Omental fat pad (tissue), 4 donors: Measurements from ENCODE around the gene MAPK1IP1L. TPM values are rescaled to one million over a fixed set of nuclear protein-coding genes. Genes with fewer than 3 reads are reported as not detected.

Source experiments
- ATAC-seq: fragments of 150-250 bp; one replicate; pipeline ENCODE4 v1.9.1; 2016; ENCODE audit warnings: mild to moderate bottlenecking, moderate library complexity; ENCODE audit not compliant: low FRiP score
- DNase-seq: peaks from one replicate; pipeline ENCODE4 v3.0.0-alpha.2; 2019; ENCODE audit warnings: low spot score
- total RNA-seq, 4 donors: library from RNA; depleted of rRNA; stranded (reverse); fragments of >200 nt; gene quantifications; one replicate each; pipeline ENCODE4 v1.1.0, GENCODE V29; 2016
- TF ChIP-seq, protein P1 (sequence below), 3 donors: fragments of 450-650 bp; IDR thresholded peaks; one replicate each; pipeline ENCODE4 v1.5.1; 2016 to 2017; ENCODE audit warnings: antibody characterized with exemption in 3 of 3, mild to moderate bottlenecking in 3 of 3, moderate library complexity in 2 of 3

The MAPK1IP1L gene
- total RNA-seq, 4 donors from 2014 or later: 32.5 to 81.3 (median 68.8) TPM

DNA sequence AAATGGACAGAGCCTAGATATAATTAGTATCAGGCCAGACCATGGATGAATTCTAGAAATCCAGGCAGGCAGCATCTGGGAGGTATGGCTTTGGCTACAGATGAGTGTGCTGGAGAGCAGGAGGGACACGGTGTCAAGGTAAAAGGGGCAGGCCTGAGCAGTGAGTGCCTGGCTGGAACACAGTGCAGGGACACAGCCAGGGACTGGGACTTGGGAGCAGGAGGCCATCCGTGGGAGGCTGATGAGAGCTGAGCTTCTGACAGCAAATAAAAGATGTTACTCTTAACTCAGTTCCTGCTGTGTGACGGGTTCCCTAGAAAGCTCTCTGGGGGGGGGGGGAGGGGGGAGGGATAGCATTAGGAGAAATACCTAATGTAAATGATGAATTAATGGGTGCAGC, 64.0 kb downstream of the MAPK1IP1L start:
- no peak for DNase-seq
- TF ChIP-seq, protein P1, sequence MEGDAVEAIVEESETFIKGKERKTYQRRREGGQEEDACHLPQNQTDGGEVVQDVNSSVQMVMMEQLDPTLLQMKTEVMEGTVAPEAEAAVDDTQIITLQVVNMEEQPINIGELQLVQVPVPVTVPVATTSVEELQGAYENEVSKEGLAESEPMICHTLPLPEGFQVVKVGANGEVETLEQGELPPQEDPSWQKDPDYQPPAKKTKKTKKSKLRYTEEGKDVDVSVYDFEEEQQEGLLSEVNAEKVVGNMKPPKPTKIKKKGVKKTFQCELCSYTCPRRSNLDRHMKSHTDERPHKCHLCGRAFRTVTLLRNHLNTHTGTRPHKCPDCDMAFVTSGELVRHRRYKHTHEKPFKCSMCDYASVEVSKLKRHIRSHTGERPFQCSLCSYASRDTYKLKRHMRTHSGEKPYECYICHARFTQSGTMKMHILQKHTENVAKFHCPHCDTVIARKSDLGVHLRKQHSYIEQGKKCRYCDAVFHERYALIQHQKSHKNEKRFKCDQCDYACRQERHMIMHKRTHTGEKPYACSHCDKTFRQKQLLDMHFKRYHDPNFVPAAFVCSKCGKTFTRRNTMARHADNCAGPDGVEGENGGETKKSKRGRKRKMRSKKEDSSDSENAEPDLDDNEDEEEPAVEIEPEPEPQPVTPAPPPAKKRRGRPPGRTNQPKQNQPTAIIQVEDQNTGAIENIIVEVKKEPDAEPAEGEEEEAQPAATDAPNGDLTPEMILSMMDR (IDR thresholded peaks at IDR 0.05): no peak
- no peak for ATAC-seq

DNA sequence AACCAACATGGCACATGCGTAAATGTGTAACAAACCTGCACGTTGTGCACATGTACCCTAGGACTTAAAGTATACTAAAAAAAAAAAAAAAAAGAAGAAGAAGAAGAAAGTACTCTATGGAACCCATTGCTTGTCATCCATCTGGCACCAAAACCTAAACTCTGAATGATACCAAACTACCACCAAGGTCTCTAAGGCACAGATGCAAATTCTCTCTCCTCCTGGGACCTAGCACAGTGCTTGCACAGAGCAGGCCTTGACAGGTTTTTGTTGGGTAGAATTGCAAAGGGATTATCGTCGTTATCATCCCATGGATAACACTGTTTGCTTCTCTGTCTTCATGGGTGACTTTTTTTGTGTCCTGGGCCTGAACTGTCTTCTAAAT, 64.4 kb downstream of the MAPK1IP1L start:
- no peak for DNase-seq
- ATAC-seq: no peak
- TF ChIP-seq, protein P1 (IDR thresholded peaks at IDR 0.05): no peak

DNA sequence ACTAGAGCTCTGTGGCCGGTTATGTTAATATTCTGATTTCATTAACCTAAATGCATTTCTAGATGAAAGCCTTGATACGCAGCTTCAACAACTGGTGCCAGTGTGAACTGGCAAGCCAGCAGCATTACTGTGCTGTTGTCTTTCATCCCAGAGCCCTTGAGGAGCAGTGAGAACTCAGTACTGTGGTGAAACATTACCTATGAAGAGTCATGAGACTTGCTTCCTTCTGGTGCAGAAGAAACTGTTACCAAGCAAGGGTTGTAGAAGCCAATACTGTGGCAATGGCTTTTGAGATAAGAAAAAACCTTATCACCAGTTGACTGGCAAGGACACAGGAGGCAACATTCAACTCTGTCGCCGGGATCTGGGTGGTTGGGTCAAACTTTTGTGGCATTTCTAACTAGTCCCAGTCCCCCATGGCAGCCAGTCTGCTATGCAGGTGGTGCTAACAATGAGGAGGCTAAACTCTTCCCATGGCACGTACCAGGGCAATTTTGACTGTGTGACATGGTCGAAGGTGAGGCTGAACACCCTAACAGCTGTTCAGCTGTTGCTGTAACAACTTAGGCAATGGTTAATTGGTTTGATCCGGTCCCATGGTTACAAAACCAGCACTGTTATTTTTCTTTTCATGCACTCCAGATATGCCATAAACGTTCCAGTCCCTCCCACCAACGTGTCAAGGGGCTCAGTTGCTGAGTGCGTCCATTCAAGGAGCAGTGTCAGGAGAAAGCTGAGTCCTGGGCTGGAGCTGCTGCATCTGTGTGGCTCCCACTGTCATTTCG, 65.0 kb downstream of the MAPK1IP1L start:
- DNase-seq (no peak), ATAC-seq (no peak)
- TF ChIP-seq, protein P1 (IDR thresholded peaks at IDR 0.05): no peak

DNA sequence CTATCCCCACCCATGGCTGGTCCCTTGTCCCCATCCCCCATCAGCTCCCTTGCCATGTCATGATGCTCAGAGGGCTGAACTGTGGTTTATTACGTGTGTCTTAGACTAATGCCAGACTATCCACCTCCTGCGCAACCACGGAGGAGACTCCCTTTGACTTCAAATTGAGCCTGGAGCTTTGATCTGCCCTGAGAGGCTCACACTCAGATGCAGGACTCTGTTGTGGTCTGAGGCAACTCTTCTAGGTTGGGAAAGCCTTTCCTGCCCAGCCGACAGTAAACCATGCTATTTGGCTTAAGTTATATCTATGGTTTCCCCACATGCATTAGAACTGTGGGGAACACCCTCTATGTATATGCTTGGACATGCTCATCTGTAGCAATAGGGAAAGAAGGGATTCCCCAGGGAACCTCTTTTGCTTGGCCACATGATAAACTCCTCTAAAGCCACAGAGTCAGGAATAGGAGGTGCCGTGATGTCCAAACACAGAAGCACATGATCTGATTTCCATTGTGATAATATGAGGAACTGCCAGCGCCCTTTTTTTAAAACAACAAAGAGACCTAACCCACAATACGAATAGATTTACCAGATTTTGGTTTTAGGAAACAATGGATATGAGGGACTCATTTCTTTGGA, 66.5 kb downstream of the MAPK1IP1L start:
- DNase-seq (no peak), ATAC-seq (no peak)
- TF ChIP-seq, protein P1 (IDR thresholded peaks at IDR 0.05): no peak

DNA sequence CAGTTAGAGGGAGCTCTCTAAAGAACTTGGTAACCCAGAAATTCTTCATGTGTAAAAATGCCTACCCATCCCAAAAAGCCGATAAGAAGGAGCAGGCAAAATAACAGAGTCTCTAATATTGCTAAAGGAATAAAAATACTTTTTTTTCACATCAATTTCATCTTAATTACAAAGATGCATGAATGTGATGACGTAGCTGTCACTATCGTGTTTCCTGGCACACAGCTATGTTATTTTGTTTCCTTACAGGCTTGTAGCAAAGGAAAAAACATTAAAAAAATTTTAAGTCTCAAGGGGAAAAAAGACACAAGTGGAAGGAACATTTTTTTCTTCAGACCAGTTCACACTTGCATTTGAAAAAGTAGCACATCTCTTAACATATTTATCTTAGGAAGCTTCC, 67.3 kb downstream of the MAPK1IP1L start:
- no peak for ATAC-seq
- TF ChIP-seq, protein P1 (IDR thresholded peaks at IDR 0.05): no peak
- no peak for DNase-seq

Other genes starting within 250 kb of the MAPK1IP1L start
- gene GCH1, start 148.8 kb upstream of the MAPK1IP1L start, total RNA-seq: 10 to 100 TPM in 3 of 4 donors, 1 to 10 TPM in 1; 9.4 to 27.9 (median 18.7) TPM
- gene WDHD1, start 24.5 kb upstream of the MAPK1IP1L start, total RNA-seq: 1 to 10 TPM; 1.4 to 2.0 (median 1.6) TPM
- gene SOCS4, start 24.4 kb upstream of the MAPK1IP1L start, total RNA-seq: 10 to 100 TPM; 15.9 to 25.5 (median 21.2) TPM
- 100 to 1,000 TPM; 325 to 450 (median 349) TPM for gene LGALS3, start 77.6 kb downstream of the MAPK1IP1L start, total RNA-seq
- 1 to 10 TPM in 1 of 4 donors, under 1 TPM in 1, not detected in 2; 0.19 to 3.1 TPM for gene DLGAP5, start 139.9 kb downstream of the MAPK1IP1L start, total RNA-seq
- 10 to 100 TPM; 17.3 to 23.3 (median 18.7) TPM for gene FBXO34, start 219.8 kb downstream of the MAPK1IP1L start, total RNA-seq